ENCODE measurements around the gene WSB1.

The WSB1 gene

DNA sequence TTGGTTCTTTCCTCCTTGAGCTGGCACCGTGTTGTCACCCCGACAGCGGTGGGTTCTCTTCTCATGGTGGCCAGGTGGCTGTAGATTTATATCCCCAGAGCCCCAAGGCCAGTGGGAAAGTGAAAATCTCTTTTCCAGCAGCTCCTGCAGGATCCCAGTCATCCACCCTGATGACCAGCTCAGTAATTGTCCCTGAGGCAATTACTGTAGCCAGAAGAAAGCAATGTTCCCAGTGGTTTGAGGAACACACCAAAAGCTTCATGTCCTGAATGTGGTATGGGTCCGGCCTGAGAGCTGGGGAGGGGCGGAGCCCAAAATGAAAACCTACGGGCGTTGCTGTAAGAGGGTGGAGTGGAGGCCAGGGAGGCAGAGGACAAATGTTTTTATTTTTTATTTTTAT is 69.0 kb downstream of the WSB1 start:
- no peak overlapping the region for H3K4me3 ChIP-seq (ENCODE audit: low read depth in 1 of 2, low read length in 2 of 2)
- no peaks in the 10 kb centered on the region for H3K9me3 ChIP-seq (ENCODE audit: control insufficient read depth in 1 of 2, low read length in 2 of 2)

GRCh38 chr17:27363326-27363725 is 69.4 kb downstream of the WSB1 start:
- Histone ChIP-seq H3K27ac (ENCODE audit: low read length) (no peak overlapping the region), H3K4me3 (ENCODE audit: low read depth in 1 of 2, low read length in 2 of 2) (no peak overlapping the region), H3K36me3 (ENCODE audit: control insufficient read depth in 1 of 2, insufficient read depth in 2 of 2, low read length in 2 of 2) (no peaks in the 10 kb centered on the region), H3K9me3 (ENCODE audit: control insufficient read depth in 1 of 2, low read length in 2 of 2) (no peaks in the 10 kb centered on the region), H3K4me1 (ENCODE audit: control insufficient read depth in 1 of 2, insufficient read depth in 2 of 2, low read length in 2 of 2) (peaks cover 0 to 10% of the 10 kb centered on the region in 2 donors), H3K27me3 (ENCODE audit: low read depth, low read length) (no peaks in the 10 kb centered on the region)

More for the DNA sequence above, 69.0 kb downstream of the WSB1 start:
- no peak overlapping the region for H3K27ac ChIP-seq (ENCODE audit: low read length)
- H3K36me3 ChIP-seq (ENCODE audit: control insufficient read depth in 1 of 2, insufficient read depth in 2 of 2, low read length in 2 of 2) = no peaks in the 10 kb centered on the region
- peaks cover 0 to 10% of the 10 kb centered on the region in 2 donors for H3K4me1 ChIP-seq (ENCODE audit: control insufficient read depth in 1 of 2, insufficient read depth in 2 of 2, low read length in 2 of 2)
- H3K27me3 ChIP-seq (ENCODE audit: low read depth, low read length) = no peaks in the 10 kb centered on the region
